Keratinocyte (primary cell): ENCODE measurements around the gene SYDE1. TPM values are rescaled to one million over a fixed set of nuclear protein-coding genes. Genes with fewer than 3 reads are reported as not detected.

ENCODE experiments used
- DNase-seq: peaks from one replicate; pipeline ENCODE4 v3.0.0-alpha.2; 2011; ENCODE audit warnings: low read depth, missing footprints, low spot score
- FAIRE-seq: peaks from 2 replicates; lab custom pipeline; 2011; peaks lifted over from hg19 to GRCh38; lab: Jason Lieb, UNC
- H2AFZ ChIP-seq: 2 replicates; pipeline ENCODE4 v1.6.0; 2012; ENCODE audit warnings: low read length, control low read depth, inconsistent platforms; ENCODE audit not compliant: control insufficient read depth
- H3K27ac ChIP-seq: 2 replicates; pipeline ENCODE4 v1.5.1; 2011; ENCODE audit warnings: low read length; ENCODE audit not compliant: control insufficient read depth, insufficient read depth
- H3K27me3 ChIP-seq: 3 replicates; pipeline ENCODE4 v1.6.0; 2011; ENCODE audit warnings: low read length; ENCODE audit not compliant: control insufficient read depth, insufficient read depth; ENCODE audit errors: extremely low read depth
- H3K36me3 ChIP-seq, 2 experiments: 2 replicates in 1 of 2; 3 replicates in 1 of 2; pipeline ENCODE4 v1.5.1; 2011; ENCODE audit warnings: low read length in 2 of 2, mild to moderate bottlenecking in 1 of 2; ENCODE audit not compliant: control insufficient read depth in 2 of 2, insufficient read depth in 2 of 2; ENCODE audit errors: extremely low read depth in 1 of 2
- H3K4me1 ChIP-seq: 3 replicates; pipeline ENCODE4 v1.5.1; 2011; ENCODE audit warnings: low read length; ENCODE audit not compliant: control insufficient read depth, insufficient read depth; ENCODE audit errors: extremely low read depth
- H3K4me2 ChIP-seq: 3 replicates; pipeline ENCODE4 v1.6.0; 2011; ENCODE audit warnings: low read depth, low read length; ENCODE audit not compliant: control insufficient read depth, insufficient read depth; ENCODE audit errors: extremely low read depth
- H3K4me3 ChIP-seq, 3 experiments: fragments of 200-600 bp in 1 of 3; sonication (generic) in 1 of 3; 2 replicates in 2 of 3; 3 replicates in 1 of 3; pipeline ENCODE4 v1.5.1; 2011 to 2016; ENCODE audit warnings: low read length in 3 of 3, mild to moderate bottlenecking in 3 of 3, control low read depth in 2 of 3, inconsistent platforms in 1 of 3, low read depth in 1 of 3, mixed read lengths in 1 of 3, mixed run types in 1 of 3, moderate library complexity in 1 of 3; ENCODE audit not compliant: control insufficient read depth in 2 of 3, insufficient read depth in 2 of 3; ENCODE audit errors: extremely low read depth in 1 of 3
- H3K79me2 ChIP-seq: 2 replicates; pipeline ENCODE4 v1.6.0; 2012; ENCODE audit warnings: low read length; ENCODE audit not compliant: control insufficient read depth, insufficient read depth
- H3K9ac ChIP-seq: 3 replicates; pipeline ENCODE4 v1.6.0; 2011; ENCODE audit warnings: low read length; ENCODE audit not compliant: control insufficient read depth, insufficient read depth; ENCODE audit errors: extremely low read depth
- H3K9me1 ChIP-seq: 3 replicates; pipeline ENCODE4 v1.6.0; 2011; ENCODE audit warnings: low read length; ENCODE audit not compliant: control insufficient read depth, insufficient read depth; ENCODE audit errors: extremely low read depth
- H3K9me3 ChIP-seq: 2 replicates; pipeline ENCODE4 v1.5.1; 2012; ENCODE audit warnings: low read depth, low read length; ENCODE audit not compliant: control insufficient read depth
- H4K20me1 ChIP-seq: 3 replicates; pipeline ENCODE4 v1.6.0; 2011; ENCODE audit warnings: low read length; ENCODE audit not compliant: control insufficient read depth, insufficient read depth; ENCODE audit errors: extremely low read depth
- CTCF ChIP-seq, 3 experiments: IDR thresholded peaks in 1 of 3; conservative IDR thresholded peaks in 1 of 3; optimal IDR thresholded peaks in 1 of 3; 2 replicates in 2 of 3; 3 replicates in 1 of 3; pipeline versions ENCODE3 to v1.5.1; 2011; ENCODE audit warnings: low read length in 3 of 3, mild to moderate bottlenecking in 3 of 3, moderate library complexity in 2 of 3, control low read depth in 1 of 3, inconsistent platforms in 1 of 3; ENCODE audit not compliant: insufficient read depth in 2 of 3; ENCODE audit errors: extremely low read depth in 1 of 3
- EZH2 ChIP-seq: IDR thresholded peaks from one replicate; pipeline ENCODE4 v1.6.1; 2012; ENCODE audit warnings: inconsistent platforms, mild to moderate bottlenecking, low read length, moderate library complexity
- dilution Hi-C: fragments of 300-500 bp; cut with MboI; formaldehyde crosslinking; loops from one replicate; pipeline ENCODE4 v1.7.0; 2020; ENCODE audit warnings: low sequenced_read_pairs; ENCODE audit not compliant: extremely low pct_ligation_motif_present
- polyA plus RNA-seq, 5 experiments: library from polyadenylated mRNA; depleted of rRNA in 3 of 5; stranded (reverse) in 3 of 5; stranded (forward) in 1 of 5; unstranded in 1 of 5; fragments of >200 nt; gene quantifications; 1 replicate in 1 of 5; 2 replicates in 3 of 5; 3 replicates in 1 of 5; pipeline versions ENCODE4 v1.2.1 to v1.2.3, GENCODE V29; 2011 to 2012; ENCODE audit warnings: missing spikeins in 2 of 5, low read depth in 1 of 5, low replicate concordance in 1 of 5

SYDE1 gene
- polyA plus RNA-seq, 1 donor (not counting 4 experiments of a cell fraction or from before 2014, with no cell fraction given), result 5.8 TPM

GRCh38 chr19:15109768-15110417, 2.7 kb downstream of the SYDE1 start:
- no peak overlapping the region for H2AFZ ChIP-seq
- DNase-seq (no peak), FAIRE-seq (no peak)
- no peak overlapping the region for H3K27ac ChIP-seq
- H3K9ac ChIP-seq, result no peak overlapping the region
- no peaks in the 10 kb centered on the region for H3K9me1 ChIP-seq
- H3K9me3 ChIP-seq, result no peaks in the 10 kb centered on the region
- H3K79me2 ChIP-seq, result no peaks in the 10 kb centered on the region
- H3K36me3 ChIP-seq, result peaks cover 4 to 20% of the 10 kb centered on the region in 2 experiments
- H3K4me3 ChIP-seq, result no peak overlapping the region
- TF ChIP-seq CTCF (optimal IDR thresholded peaks at IDR 0.05 in 1 of 3, IDR thresholded peaks at IDR 0.05 in 1 of 3, conservative IDR thresholded peaks at IDR 0.05 in 1 of 3; ENCODE audit: extremely low read depth in 1 of 3, insufficient read depth in 2 of 3, low read length in 3 of 3) (no peak), EZH2 (no peak)
- no peak overlapping the region for H3K4me2 ChIP-seq
- H3K27me3 ChIP-seq, result no peaks in the 10 kb centered on the region
- peaks cover 3% of the 10 kb centered on the region for H3K4me1 ChIP-seq
- no peaks in the 10 kb centered on the region for H4K20me1 ChIP-seq
- dilution Hi-C loops, result no loop called here

- H4K20me1 ChIP-seq, result no peaks in the 10 kb centered on the region
- H3K9ac ChIP-seq, result no peak overlapping the region
- no peak overlapping the region for H3K27ac ChIP-seq
- H3K4me2 ChIP-seq, result no peak overlapping the region
- no peak overlapping the region for H2AFZ ChIP-seq
- H3K27me3 ChIP-seq, result no peaks in the 10 kb centered on the region
- DNase-seq, result no peak
- H3K9me3 ChIP-seq, result no peaks in the 10 kb centered on the region
- no peak overlapping the region for H3K4me3 ChIP-seq
- FAIRE-seq, result no peak
- dilution Hi-C loops, result no loop called here
- peaks cover 3% of the 10 kb centered on the region for H3K4me1 ChIP-seq
- no peaks in the 10 kb centered on the region for H3K79me2 ChIP-seq
- H3K36me3 ChIP-seq, result peaks cover 4 to 22% of the 10 kb centered on the region in 2 experiments
- TF ChIP-seq EZH2, result no peak
- H3K9me1 ChIP-seq, result no peaks in the 10 kb centered on the region
These were observed 3.2 kb downstream of the SYDE1 start for GRCh38 chr19:15110418-15110815.

- Histone ChIP-seq H3K9me3 (no peaks in the 10 kb centered on the region), H3K27ac (no peak overlapping the region), H4K20me1 (no peaks in the 10 kb centered on the region), H3K9me1 (no peaks in the 10 kb centered on the region), H3K9ac (no peak overlapping the region), H3K4me3 (no peak overlapping the region), H3K4me1 (peaks cover 3% of the 10 kb centered on the region), H3K79me2 (no peaks in the 10 kb centered on the region), H3K27me3 (no peaks in the 10 kb centered on the region), H3K4me2 (no peak overlapping the region), H3K36me3 (peaks cover 4 to 27% of the 10 kb centered on the region in 2 experiments), H2AFZ (no peak overlapping the region)
- dilution Hi-C loops, result no loop called here
- no peak for FAIRE-seq
- no peak for DNase-seq
- TF ChIP-seq EZH2, result no peak
- TF ChIP-seq CTCF (optimal IDR thresholded peaks at IDR 0.05 in 1 of 3, IDR thresholded peaks at IDR 0.05 in 1 of 3, conservative IDR thresholded peaks at IDR 0.05 in 1 of 3; ENCODE audit: extremely low read depth in 1 of 3, insufficient read depth in 2 of 3, low read length in 3 of 3), result no peak
These were observed 4.6 kb downstream of the SYDE1 start for GRCh38 chr19:15111758-15112157.
